ENCODE data around the gene SEMA3B.
"Not testable (repeated sequence)": the region's sequence is repeated elsewhere in the genome, so short reads cannot be mapped to it uniquely, and the experiment has no call there.

SEMA3B gene

GRCh38 chr3:50295553-50296431 lies 26.8 kb downstream of the SEMA3B start:
- DNase-seq: no peak

GRCh38 chr3:50296721-50297383 lies 27.9 kb downstream of the SEMA3B start:
- no peak for DNase-seq

- no peak for DNase-seq
Measured at GRCh38 chr3:50297384-50297775, 28.4 kb downstream of the SEMA3B start.

- no peak for DNase-seq
Measured at GRCh38 chr3:50297896-50298725, 29.2 kb downstream of the SEMA3B start.

- peak; percentile 99 for DNase-seq
Measured at GRCh38 chr3:50298836-50299637, 30.1 kb downstream of the SEMA3B start, which contains the start of the genes HYAL3 and NAA80. TSS of gene HYAL3 (minus strand) at chr3:50299405. CDS start at chr3:50295602, 3,803 bp downstream. TSS of gene NAA80 (minus strand) at chr3:50299405. CDS start at chr3:50297463, 1,942 bp downstream.

- DNase-seq: no peak
Measured at GRCh38 chr3:50299638-50299928, 30.6 kb downstream of the SEMA3B start.

GRCh38 chr3:50299929-50300680 lies 31.2 kb downstream of the SEMA3B start:
- DNase-seq: no peak

GRCh38 chr3:50300681-50301254 lies 31.8 kb downstream of the SEMA3B start:
- no peak for DNase-seq

GRCh38 chr3:50302095-50303012 lies 33.4 kb downstream of the SEMA3B start:
- DNase-seq: no peak

- no peak for DNase-seq
Measured at GRCh38 chr3:50303013-50303815, 34.3 kb downstream of the SEMA3B start, which contains the start of gene HYAL1. TSS of gene HYAL1 (minus strand) at chr3:50303574. CDS start at chr3:50302956, 618 bp downstream.

GRCh38 chr3:50304601-50305000 lies 35.7 kb downstream of the SEMA3B start:
- DNase-seq: no peak

GRCh38 chr3:50312041-50312440 lies 43.1 kb downstream of the SEMA3B start:
- DNase-seq: not testable (repeated sequence)

- DNase-seq: no peak
Measured at GRCh38 chr3:50314342-50314741, 45.4 kb downstream of the SEMA3B start.

GRCh38 chr3:50314816-50315215 lies 45.9 kb downstream of the SEMA3B start:
- DNase-seq: no peak

- DNase-seq: peak; percentile 79
Measured at GRCh38 chr3:50316657-50317242, 47.8 kb downstream of the SEMA3B start.

- DNase-seq: no peak
Measured at GRCh38 chr3:50317300-50317699, 48.4 kb downstream of the SEMA3B start.

GRCh38 chr3:50318163-50318562 lies 49.2 kb downstream of the SEMA3B start:
- no peak for DNase-seq

- DNase-seq: no peak
Measured at GRCh38 chr3:50318615-50319014, 49.7 kb downstream of the SEMA3B start.

All from activated T-cell treated with anti-CD3 and anti-CD28 coated beads, Interleukin-2, amount 50 U/mL, for 1 hour (primary cell).